HG03469 (cell line): ENCODE measurements around the gene METTL22.

ENCODE experiments used
- ATAC-seq: cut with Tn5 transposase; IDR thresholded peaks from one replicate; pipeline ENCODE4 v1.9.1; 2021; ENCODE audit warnings: mild to moderate bottlenecking, moderate library complexity, moderate number of reproducible peaks; ENCODE audit not compliant: unreplicated experiment

METTL22 gene, protein sequence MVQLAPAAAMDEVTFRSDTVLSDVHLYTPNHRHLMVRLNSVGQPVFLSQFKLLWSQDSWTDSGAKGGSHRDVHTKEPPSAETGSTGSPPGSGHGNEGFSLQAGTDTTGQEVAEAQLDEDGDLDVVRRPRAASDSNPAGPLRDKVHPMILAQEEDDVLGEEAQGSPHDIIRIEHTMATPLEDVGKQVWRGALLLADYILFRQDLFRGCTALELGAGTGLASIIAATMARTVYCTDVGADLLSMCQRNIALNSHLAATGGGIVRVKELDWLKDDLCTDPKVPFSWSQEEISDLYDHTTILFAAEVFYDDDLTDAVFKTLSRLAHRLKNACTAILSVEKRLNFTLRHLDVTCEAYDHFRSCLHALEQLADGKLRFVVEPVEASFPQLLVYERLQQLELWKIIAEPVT

DNA sequence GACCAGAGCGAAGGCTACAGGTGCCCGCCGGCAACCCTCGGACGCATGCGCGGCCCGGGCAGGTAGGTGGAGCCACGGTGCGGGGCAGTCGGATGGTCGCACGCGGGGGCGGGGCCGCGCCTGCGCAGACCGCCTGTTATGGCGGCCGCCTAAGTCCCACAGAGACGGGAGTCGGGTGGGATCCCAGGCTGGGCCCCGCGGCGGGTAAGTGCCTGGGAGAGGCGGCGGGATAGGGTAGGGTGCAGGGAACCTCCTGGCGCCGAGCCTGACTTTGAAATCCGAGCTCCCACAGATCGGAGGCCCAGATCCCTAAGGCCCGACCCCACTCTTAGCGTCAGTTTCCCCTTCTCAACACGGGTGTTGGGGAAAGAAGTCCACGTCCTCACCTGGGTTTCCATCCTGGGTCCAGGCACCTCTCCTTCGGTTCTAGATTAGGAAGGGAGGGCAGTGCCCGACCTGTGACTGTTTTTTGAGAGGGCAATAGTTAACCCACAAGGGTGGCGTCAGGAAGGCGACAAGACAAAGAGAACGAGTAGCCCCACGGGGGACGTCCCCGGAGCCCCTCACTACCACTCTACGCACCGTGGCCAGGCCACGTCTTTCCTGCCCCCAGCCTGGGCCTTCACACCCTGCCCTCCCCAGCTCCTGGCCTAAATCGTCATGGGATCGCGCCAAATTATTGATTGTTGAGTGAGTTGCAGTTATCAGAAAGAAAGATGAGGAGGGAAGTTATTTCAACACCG lies at the start of gene METTL22:
Gene METTL22, plus strand, starts transcription at position 127 of the 743 bp plus-strand sequence. CDS start 3,968 bp downstream, outside the sequence.
- ATAC-seq: peak; percentile 84

DNA sequence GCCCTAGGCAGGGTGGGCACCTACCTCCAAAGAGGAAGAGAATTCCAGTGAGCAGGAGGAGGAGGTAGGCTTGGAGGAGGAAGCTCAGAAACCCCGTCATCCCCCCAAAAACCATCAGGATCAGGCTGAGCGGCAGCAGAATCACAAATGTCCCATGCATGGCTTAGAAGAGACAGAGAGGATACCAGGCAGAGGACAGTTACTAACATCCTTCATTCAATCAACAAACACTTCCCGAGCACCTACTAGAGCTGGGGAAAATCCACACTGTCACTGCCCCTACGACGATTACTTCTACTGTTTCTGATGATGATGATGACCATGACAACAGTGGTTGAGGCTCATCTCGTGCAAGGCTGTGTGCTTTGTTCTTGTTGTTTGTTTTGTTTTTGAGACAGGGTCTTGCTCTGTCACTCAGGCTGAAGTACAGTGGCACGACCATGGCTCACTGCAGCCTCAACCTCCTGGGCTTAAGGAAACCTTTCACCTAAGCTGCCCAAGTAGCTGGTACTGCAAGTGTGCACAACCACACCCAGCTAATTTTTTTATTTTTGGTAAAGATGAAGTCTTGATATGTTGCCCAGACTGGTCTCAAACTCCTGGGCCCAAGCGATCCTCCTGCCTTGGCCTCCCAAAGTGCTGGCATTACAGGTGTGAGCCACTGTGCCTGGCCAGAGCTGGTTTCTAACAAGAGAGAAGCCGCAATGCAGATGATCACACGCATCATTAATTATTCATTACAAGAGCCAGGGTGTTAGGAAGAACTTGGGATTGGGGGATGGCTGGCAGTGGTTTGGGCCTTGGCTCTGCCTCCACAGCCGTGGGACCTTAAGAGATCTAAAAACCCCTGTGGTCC lies 49.2 kb upstream of the METTL22 start:
- ATAC-seq: no peak

DNA sequence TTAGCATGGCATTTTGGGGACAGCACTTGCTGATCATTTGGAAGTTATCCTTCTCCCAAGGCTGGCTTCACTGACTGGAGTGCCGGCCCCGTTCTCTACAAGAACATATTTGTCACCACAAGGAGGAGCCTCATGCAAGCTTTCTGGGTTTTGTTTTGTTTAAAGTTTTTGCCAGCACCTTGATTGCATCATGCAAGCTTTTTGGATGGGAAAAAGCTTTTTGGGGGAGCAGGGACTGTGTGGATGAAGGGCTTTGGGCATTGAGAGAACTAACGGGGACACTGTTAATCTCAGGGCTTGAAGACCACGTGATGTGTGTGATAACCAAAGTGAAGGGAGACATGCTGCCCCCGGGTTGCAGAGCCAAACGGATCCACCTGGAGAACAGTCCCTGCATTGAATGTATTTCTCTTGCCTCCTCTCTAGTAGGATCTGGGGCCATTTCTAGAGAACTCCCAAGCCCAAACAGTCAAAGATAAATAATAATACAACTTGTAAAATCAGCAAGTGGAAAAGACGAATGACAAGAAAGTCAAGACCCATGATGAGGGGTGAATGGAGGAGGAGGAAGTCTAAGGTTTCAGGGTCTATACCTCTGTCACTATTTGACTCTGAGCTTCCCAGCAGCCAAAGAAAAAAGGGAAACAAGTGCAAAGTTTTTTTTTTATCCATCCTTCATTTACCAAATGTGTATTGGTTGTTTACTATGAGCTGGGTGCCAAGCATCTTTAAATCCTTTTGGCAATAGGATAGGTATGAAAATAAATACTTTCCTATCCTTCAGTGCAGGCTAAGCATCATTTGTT lies 48.4 kb upstream of the METTL22 start:
- ATAC-seq: no peak

DNA sequence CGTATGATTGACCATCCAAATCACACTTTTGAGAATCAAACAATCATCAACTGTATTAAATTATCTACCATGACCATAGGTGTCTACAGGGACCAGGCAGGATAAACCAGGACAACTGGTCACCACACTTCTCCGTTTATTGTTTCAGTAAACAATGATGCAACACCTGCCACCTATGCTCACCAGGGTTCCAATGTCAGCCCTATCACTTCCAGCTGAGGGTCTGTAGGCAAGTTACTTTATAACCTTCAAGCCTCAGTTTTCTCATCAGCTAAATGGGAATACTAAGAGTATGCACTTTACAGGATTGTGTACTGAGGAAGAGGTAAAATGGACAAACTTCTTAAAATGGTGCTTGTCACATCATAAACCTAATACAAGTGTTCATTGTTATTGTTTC lies 46.1 kb upstream of the METTL22 start:
- no peak for ATAC-seq

DNA sequence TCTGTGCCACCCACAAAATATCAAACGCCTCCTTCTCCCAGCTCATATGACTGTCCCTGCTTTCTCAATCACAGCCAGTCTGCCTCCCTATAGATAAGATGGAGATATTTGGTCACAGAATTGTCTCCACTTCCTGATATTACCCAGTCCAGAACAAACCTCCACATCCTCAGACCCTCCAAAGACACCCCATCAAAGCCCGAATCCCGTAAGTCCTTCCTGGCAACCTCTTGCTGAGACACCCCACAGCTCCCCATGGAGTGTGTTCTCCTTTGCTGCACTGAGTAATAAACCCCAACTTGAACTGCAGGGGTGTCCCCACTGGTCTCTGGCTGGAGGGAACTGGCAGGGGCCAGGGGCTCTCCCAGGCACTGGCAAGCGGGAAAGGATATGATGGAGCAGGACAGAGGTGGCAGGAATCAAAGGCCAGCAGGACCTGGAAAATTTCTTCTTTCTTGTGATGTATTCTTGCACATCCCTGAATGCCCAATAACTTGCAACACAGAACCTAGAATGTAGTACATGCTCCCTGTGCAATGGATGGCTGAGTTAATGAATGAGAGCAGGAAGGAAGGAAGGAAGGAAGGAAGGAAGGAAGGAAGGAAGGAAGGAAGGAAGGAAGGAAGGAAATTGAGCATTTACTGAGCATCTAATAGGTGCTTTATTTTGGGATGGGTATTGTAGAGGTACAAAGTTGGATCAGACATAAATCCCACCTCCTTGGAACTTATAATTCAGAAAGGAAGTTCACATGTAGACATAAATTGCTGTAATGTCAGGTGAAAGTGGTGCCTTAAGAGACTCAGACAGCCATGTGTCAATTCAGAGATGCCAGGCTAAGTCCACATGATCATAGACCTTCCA lies 45.1 kb upstream of the METTL22 start:
- ATAC-seq: no peak

DNA sequence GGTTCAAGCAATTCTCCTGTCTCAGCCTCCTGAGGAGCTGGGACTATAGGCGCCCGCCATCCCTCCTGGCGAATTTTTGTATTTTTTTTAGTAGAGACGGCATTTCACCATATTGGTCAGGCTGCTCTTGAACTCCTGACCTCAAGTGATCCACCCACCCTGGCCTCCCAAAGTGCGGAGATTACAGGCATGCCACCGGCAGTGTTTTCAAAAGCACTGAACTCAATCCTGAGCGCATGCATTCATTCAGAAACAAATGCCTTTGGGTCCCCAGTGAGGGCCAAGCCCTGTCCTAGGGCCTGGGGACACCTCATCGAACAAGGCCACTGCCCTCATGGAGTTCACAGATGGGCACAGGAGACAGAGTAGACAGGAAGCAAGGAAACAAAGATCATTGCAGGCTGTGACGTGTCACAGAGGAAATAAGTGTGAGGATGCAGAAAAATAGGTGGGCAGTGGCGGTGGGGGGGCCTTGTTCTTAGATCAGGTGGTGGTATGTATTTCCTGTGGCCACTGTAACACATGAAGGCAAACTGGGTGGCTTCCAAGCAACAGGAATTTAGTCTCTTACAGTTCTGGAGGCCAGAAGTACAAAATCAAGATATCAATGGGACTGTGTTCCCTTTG lies 43.7 kb upstream of the METTL22 start:
- ATAC-seq: no peak

DNA sequence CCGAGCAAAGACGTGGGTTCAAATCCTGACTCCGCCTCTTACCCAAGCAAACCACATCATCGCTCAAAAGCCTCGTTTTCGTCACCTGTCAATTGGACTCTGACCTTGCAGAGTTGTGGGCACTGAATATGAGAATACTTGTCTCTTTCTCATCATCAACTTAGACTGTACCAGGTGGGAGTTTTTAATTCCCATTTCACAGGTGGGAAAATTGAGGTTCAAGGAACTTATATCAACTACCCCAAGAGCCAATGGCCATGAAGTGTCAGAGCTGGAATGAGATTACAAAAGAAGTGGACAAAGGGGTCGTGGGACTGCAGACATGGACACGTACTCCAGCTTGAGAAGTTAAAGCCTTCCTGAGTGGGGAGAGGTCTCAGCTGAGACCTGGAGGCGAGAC lies 41.9 kb upstream of the METTL22 start:
- no peak for ATAC-seq

DNA sequence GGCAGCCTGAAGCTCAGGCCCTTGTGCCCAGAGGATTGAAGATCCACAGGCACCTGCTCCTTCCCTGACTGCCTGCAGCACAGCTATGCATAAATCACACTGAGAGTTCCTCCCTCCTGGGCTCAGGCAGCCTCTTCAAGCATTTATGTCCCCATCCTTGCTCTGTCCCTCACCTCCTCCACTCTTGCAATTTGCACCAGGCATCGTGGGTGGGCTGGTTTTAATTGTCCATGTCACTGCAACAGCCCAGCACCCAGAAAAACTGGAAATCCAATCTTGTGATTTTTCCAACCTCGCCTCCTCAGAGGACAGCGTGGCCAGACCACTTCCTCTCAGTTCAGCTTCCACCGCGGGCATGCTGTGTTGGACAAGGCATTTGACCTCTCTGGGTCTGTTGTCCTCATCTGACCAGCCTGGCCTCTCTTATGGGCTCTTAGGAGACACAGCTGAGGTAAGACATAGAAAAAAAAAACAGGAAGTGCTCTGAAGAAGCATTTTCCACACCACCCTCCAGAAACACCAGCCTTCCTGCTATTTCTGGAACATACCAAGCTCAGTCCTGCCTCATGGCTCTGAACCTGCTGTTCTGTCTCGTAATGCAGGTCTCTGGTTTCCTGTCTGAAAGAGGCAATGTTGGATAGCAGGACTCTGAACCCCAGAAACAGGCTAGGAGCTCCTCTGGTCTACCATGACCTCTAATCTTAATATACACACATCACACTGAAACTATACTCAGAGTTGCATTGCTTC lies 39.5 kb upstream of the METTL22 start:
- ATAC-seq: peak; percentile 57

DNA sequence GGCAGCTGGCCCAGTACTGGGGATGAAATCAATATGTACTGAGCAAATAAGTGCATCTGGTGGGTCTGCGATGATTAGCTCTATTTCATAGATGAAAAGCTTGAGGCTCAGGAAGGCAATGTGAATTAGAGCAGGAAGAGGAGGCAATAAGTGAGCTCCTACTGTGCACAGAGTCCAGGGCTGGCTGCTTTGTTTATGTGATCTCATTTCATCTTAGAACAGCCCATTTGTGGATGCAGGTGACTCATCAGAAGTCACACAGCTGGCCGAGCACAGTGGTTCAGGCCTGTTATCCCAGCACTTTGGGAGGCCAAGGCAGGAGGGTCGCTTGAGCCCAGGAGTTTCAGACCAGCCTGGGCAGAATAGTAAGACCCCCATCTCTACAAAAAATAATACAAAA lies 38.3 kb upstream of the METTL22 start:
- ATAC-seq: no peak

DNA sequence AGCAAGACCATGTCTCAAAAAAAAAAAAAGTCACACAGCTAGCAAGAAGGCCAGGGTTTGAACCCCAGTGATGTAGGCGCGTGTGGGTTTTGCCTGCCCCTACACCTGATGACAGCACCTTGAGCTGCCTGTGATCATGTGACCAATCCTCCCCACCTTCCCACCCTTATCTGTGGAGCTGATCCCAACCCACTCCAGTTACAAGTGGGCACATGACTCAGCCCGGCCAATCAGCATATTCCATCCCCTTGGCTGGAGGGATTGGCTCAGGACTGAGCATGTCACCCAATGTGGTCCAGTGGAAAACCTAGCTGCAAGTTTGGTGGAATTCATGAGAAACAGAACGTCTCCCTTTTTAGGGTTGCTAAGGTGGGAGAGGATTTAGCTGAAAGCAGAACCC lies 37.8 kb upstream of the METTL22 start:
- no peak for ATAC-seq

DNA sequence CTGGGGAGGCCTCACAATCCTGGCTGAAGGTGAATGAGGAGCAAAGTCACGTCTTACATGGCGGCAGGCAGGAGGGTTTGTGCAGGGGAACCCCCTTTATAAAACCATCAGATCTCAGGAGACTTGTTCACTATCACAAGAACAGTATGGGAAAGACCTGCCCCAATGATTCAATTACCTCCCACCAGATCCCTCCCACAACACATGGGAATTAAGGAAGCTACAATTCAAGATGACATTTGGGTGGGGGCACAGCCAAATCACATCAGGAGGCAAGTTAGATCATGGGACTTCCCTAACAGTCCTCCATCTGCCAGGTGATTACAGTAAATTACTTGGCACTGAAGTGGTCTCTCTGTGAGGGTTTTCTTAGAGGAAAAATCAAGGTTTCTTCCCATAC lies 36.5 kb upstream of the METTL22 start:
- ATAC-seq: no peak

DNA sequence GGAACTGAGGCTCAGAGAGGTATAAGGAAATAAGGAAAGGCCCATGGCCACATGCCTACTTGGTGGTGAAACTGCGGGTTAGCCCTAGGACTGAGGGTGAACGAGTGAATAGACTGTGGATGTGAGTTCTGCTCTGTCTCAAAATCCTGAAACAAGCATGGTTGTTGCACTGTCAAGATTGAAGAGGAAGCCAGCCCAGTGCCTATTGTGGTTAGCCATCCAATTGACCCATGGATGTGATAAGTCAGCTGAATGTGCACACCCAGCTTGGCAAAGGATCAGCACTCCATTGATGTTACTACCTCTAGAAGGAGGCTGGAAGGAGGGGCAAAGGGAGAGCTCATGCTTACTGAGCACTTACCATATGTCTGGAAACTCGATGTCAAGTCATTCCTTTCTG lies 35.6 kb upstream of the METTL22 start:
- no peak for ATAC-seq

DNA sequence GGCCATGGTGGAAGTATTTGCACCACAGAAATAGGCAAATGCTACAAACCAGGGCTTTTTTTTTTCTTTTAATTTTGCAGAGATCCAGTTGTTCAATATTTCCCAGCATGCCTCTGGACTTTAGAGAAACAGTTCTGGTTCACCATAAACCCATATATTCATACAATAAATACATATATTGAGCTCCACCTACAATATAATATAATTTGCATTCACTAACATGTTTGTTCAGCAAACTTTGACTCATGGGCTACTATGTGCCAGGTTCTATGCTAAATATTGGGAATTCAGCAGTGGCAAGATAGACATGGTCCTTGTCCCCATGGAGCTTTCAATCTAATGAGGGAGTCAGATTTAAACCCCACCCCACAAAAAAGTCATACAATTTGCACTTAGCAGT lies 34.4 kb upstream of the METTL22 start:
- no peak for ATAC-seq

DNA sequence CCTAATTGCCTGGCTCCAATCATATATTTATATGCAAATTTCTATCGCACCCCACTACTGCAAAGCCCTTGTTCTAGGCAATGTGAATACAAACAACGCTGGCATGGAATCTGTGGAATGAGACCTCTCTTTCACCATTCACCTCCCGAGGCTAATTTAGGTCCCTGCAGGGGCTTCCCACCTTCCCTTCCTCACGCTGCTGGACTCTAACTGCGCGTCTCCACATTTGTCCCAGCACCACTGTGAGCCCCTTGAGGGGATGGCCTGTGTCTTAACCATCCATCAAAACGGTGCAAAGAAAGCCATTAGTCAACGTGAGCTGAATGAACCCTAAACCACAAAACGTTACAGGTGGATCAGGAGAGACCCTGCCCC lies 32.8 kb upstream of the METTL22 start:
- ATAC-seq: no peak

DNA sequence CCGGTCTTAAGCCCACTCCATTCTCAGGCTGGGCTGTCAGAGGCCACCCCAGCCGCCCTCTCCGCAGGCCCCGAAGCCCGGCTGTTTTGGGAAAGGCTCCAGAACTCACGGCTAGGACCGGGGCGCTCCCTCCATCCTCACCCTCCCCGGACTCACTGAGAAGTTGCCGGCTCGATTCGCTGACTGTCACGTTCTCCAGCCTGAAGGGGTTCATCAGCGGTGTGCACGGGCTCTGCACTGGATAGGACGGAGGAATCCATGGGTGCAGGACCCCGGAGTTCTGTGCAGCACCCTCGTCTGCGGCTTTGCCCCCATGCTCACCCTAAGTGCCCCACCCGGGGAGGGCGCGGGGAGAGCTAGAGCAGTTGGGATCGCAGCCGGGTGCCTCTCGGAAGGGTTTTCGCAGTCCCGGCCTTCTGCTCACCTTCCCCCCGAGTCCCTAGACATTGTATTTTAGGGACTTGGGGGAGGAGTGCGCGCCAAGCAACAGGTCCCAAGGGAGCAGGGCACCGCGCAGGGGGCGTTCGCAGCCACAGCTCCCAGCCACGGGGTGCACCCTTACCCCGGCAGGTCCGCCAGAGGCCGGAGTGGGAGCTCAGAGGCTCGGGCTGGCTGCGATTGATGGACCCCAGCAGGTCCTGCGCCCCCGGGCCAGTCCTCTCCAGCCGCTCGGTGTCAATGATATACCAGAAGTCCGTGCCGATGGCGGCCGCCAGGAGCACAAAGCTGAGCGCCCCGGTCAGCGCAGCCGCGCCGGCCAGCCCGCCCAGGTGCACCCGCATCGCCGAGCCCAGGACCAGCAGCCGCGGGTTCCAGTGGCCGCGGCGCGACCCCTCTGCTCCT lies 32.2 kb upstream of the METTL22 start:
- no peak for ATAC-seq

DNA sequence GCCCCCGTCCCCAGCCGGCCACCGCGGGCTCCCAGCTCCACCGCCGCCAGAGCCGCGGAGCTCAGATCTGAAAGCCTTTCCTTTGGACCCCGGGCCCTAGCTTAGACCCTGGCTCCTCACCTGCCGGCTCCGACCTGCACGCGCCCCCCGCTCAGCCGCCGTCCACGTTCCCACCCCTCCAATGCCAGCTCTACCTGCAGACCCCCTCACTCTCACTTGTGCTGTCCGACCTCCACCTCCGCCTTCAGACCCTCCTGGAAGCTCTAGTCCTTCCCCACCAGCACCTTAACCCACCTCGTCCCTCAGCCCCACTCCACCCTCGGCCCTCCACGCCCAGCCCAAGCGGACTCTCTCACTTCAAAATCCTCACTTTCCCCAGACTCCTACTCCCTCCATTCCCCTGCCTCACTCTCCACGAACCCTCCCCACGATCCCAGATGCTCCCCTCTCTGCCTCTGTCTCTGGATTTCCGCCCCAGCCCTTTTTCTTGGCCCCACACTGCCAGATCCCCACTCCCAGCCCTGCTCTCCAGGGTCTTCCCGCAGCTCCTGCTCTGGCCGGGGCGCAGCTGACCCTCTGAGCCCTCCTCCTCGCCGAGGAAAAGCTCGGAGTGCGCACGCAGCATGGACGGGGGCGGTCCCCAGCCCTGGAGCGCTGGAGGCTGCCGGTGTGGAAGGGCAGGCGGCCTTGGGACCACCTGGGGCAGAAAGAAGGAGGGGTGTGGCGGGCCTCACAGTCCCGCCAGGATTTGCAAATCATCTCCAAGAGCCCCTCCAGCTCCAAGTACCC lies 31.4 kb upstream of the METTL22 start, which contains the start of gene TMEM114:
Gene TMEM114, minus strand, starts transcription at position 612 of the 789 bp plus-strand sequence. CDS start 673 bp downstream, outside the sequence.
- no peak for ATAC-seq

DNA sequence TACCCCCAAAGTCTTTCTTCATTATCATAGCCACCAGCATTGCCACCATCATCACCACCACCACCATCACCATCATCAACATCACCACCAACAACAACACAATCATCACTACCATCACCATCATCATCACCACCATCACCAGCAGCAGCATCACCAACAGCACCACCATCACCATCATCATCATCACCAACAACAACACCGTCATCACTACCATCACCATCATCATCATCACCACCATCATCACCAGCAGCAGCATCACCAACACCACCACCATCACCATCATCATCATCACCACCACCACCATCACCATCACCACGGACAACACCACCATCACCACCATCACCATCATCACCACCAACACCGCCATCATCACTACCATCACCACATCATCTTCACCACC lies 30.7 kb upstream of the METTL22 start:
- ATAC-seq: no peak
